ENCODE measurements around the gene PAQR6.

GRCh38 chr1:156293098-156293434 is 45.2 kb upstream of the PAQR6 start:
- TF ChIP-seq EZH2 (IDR thresholded peaks at IDR 0.05; ENCODE audit: borderline replicate concordance), result no peak
- TF ChIP-seq, protein P1, sequence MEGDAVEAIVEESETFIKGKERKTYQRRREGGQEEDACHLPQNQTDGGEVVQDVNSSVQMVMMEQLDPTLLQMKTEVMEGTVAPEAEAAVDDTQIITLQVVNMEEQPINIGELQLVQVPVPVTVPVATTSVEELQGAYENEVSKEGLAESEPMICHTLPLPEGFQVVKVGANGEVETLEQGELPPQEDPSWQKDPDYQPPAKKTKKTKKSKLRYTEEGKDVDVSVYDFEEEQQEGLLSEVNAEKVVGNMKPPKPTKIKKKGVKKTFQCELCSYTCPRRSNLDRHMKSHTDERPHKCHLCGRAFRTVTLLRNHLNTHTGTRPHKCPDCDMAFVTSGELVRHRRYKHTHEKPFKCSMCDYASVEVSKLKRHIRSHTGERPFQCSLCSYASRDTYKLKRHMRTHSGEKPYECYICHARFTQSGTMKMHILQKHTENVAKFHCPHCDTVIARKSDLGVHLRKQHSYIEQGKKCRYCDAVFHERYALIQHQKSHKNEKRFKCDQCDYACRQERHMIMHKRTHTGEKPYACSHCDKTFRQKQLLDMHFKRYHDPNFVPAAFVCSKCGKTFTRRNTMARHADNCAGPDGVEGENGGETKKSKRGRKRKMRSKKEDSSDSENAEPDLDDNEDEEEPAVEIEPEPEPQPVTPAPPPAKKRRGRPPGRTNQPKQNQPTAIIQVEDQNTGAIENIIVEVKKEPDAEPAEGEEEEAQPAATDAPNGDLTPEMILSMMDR (IDR thresholded peaks at IDR 0.05; ENCODE audit: poor library complexity), result no peak
